Left lung (tissue), 10 donors: ENCODE data around the gene TSPEAR. TPM values are rescaled to one million over a fixed set of nuclear protein-coding genes. Genes with fewer than 3 reads are reported as not detected.

Experiments used
- ATAC-seq: fragments of 200-7000 bp; cut with Tn5 transposase; one replicate; pipeline ENCODE4 v1.9.1; 2020; ENCODE audit warnings: moderate library complexity
- DNase-seq, 4 donors: peaks; one replicate each; pipeline ENCODE4 v3.0.0-alpha.2; 2013 to 2020
- H3K27ac ChIP-seq, 2 donors: fragments of 200-600 bp; sonication (generic) in 1 of 2; one replicate each; pipeline versions ENCODE4 v1.5.0 to v1.8.0; 2020 to 2021
- H3K27me3 ChIP-seq, 2 donors: fragments of 200-600 bp; sonication (generic) in 1 of 2; one replicate each; pipeline versions ENCODE4 v1.5.0 to v1.8.0; 2020 to 2021
- H3K36me3 ChIP-seq, 2 donors: fragments of 200-600 bp; sonication (generic) in 1 of 2; one replicate each; pipeline versions ENCODE4 v1.5.0 to v1.8.0; 2020 to 2021
- H3K4me1 ChIP-seq, 2 donors: fragments of 200-600 bp; one replicate each; pipeline ENCODE4 v1.8.0; 2021
- H3K4me3 ChIP-seq, 2 donors: fragments of 200-600 bp; sonication (generic) in 1 of 2; one replicate each; pipeline versions ENCODE4 v1.5.0 to v1.8.0; 2020 to 2021; ENCODE audit warnings: mild to moderate bottlenecking in 1 of 2
- H3K9me3 ChIP-seq, 2 donors: fragments of 200-600 bp; sonication (generic) in 1 of 2; one replicate each; pipeline versions ENCODE4 v1.5.0 to v1.8.0; 2020 to 2021
- CTCF ChIP-seq, 2 donors: fragments of 200-600 bp; sonication (generic) in 1 of 2; IDR thresholded peaks; one replicate each; pipeline versions ENCODE4 v1.5.0 to v1.8.0; 2021; ENCODE audit warnings: antibody characterized with exemption in 2 of 2
- intact Hi-C, 2 donors: fragments of 100-400 bp; cut with DNase I; formaldehyde crosslinking; loops; one replicate each; pipeline versions ENCODE4 v1.11.2 to v1.14.2; 2022
- polyA plus RNA-seq, 6 donors: library from polyadenylated mRNA; unstranded; fragments of 120-200 nt; gene quantifications; one replicate each; pipeline ENCODE4 v1.2.1, GENCODE V29; 2013; ENCODE audit not compliant: insufficient read length in 6 of 6
- total RNA-seq, 2 donors: library from RNA; stranded (reverse); fragmentation: NEBNext Ultra II Directional; extraction: Animal tissue kit (Norgen Biotek cat#: 25700); gene quantifications; one replicate each; pipeline ENCODE4 v1.2.1, GENCODE V29; 2021
- donor health status: DM: no; HTN: yes; CAD: no.
- donor health status: DM: no; HTN: no; CAD: no.

Gene TSPEAR
- total and polyA plus RNA-seq, 8 donors: 0.10 to 4.7 (median 3.3) TPM

GRCh38 chr21:44708213-44708865, 3.0 kb downstream of the TSPEAR start:
- H3K27me3 ChIP-seq: peaks cover 77 to 100% of the 10 kb centered on the region in 2 donors
- no peak for ATAC-seq

GRCh38 chr21:44706706-44707581, 4.4 kb downstream of the TSPEAR start:
- peaks cover 6 to 13% of the 10 kb centered on the region in 2 donors for H3K4me1 ChIP-seq
- H3K27me3 ChIP-seq: peaks cover 63 to 100% of the 10 kb centered on the region in 2 donors
- no peak overlapping the region for H3K4me3 ChIP-seq
- ATAC-seq (no peak), DNase-seq (peak in 1 of 4 donors; percentile 67)
- H3K36me3 ChIP-seq: no peaks in the 10 kb centered on the region
- no peak overlapping the region for H3K27ac ChIP-seq
- intact Hi-C loops: no loop called here
- no peaks in the 10 kb centered on the region for H3K9me3 ChIP-seq
- TF ChIP-seq CTCF (IDR thresholded peaks at IDR 0.05): no peak

More at GRCh38 chr21:44708213-44708865, 3.0 kb downstream of the TSPEAR start:
- H3K4me3 ChIP-seq: no peak overlapping the region
- TF ChIP-seq CTCF (IDR thresholded peaks at IDR 0.05): no peak
- intact Hi-C loops: no loop called here
- no peak overlapping the region for H3K27ac ChIP-seq
- peak in 1 of 4 donors; percentile 6 for DNase-seq
- H3K36me3 ChIP-seq: no peaks in the 10 kb centered on the region
- H3K4me1 ChIP-seq: peaks cover 6 to 13% of the 10 kb centered on the region in 2 donors
- H3K9me3 ChIP-seq: no peaks in the 10 kb centered on the region

- DNase-seq (no peak), ATAC-seq (no peak)
- Histone ChIP-seq H3K4me3 (no peak overlapping the region), H3K36me3 (no peaks in the 10 kb centered on the region), H3K27ac (no peak overlapping the region), H3K9me3 (no peaks in the 10 kb centered on the region), H3K27me3 (peaks cover 56 to 100% of the 10 kb centered on the region in 2 donors), H3K4me1 (peaks cover 6 to 7% of the 10 kb centered on the region in 2 donors)
- TF ChIP-seq CTCF (IDR thresholded peaks at IDR 0.05): no peak
- intact Hi-C loops: no loop called here
Measured at GRCh38 chr21:44706026-44706705, 5.2 kb downstream of the TSPEAR start.

GRCh38 chr21:44704636-44705001, 6.8 kb downstream of the TSPEAR start:
- H3K9me3 ChIP-seq: no peaks in the 10 kb centered on the region
- ATAC-seq (no peak), DNase-seq (no peak)
- peaks cover 40 to 100% of the 10 kb centered on the region in 2 donors for H3K27me3 ChIP-seq
- H3K36me3 ChIP-seq: no peaks in the 10 kb centered on the region
- H3K4me1 ChIP-seq: peaks cover 0 to 1% of the 10 kb centered on the region in 2 donors
- TF ChIP-seq CTCF (IDR thresholded peaks at IDR 0.05): no peak
- intact Hi-C loops: no loop called here
- H3K27ac ChIP-seq: no peak overlapping the region
- no peak overlapping the region for H3K4me3 ChIP-seq
